HepG2 (cell line): ENCODE measurements around the gene ABHD12. TPM values are rescaled to one million over a fixed set of nuclear protein-coding genes. Genes with fewer than 3 reads are reported as not detected.

ENCODE experiments used
- CENPBD1 ChIP-seq: sonication (generic); formaldehyde crosslinking; IDR thresholded peaks from 2 replicates; pipeline ENCODE4 v1.8.0; 2022; ENCODE audit warnings: missing genetic modification reagents, low read depth, mild to moderate bottlenecking, borderline replicate concordance
- FIP1L1 ChIP-seq: fragments of 200-400 bp; formaldehyde crosslinking; IDR thresholded peaks from 2 replicates; pipeline ENCODE4 v1.6.1; 2018; ENCODE audit warnings: low read depth, mild to moderate bottlenecking, low read length, moderate library complexity, borderline replicate concordance; ENCODE audit not compliant: insufficient read depth
- HINFP ChIP-seq: sonication (generic); formaldehyde crosslinking; IDR thresholded peaks from 2 replicates; pipeline ENCODE4 v1.4.0; 2020; ENCODE audit warnings: low read depth, mild to moderate bottlenecking, missing genetic modification reagents
- MAX ChIP-seq: IDR thresholded peaks from 2 replicates; pipeline ENCODE4 v1.6.1; 2012; ENCODE audit warnings: inconsistent platforms
- MEIS1 ChIP-seq: sonication (generic); formaldehyde crosslinking; IDR thresholded peaks from 2 replicates; pipeline ENCODE4 v1.9.0; 2021; ENCODE audit warnings: mild to moderate bottlenecking, missing genetic modification reagents, moderate library complexity, borderline replicate concordance
- MIXL1 ChIP-seq: IDR thresholded peaks from 2 replicates; pipeline ENCODE4 v1.6.1; 2016
- MLXIP ChIP-seq: sonication (generic); formaldehyde crosslinking; IDR thresholded peaks from 2 replicates; pipeline ENCODE4 v1.9.0; 2021; ENCODE audit warnings: missing genetic modification reagents, borderline replicate concordance
- PATZ1 ChIP-seq: sonication (generic); formaldehyde crosslinking; IDR thresholded peaks from 2 replicates; pipeline ENCODE4 v1.4.0; 2020; ENCODE audit warnings: missing genetic modification reagents
- PHF21A ChIP-seq: sonication (generic); formaldehyde crosslinking; IDR thresholded peaks from 2 replicates; pipeline ENCODE4 v1.5.0; 2020; ENCODE audit warnings: mild to moderate bottlenecking, missing genetic modification reagents
- PHF5A ChIP-seq: IDR thresholded peaks from one replicate; pipeline ENCODE4 v1.6.1; 2018; ENCODE audit warnings: low read depth, missing genetic modification reagents; ENCODE audit not compliant: unreplicated experiment
- STAT5B ChIP-seq: sonication (generic); formaldehyde crosslinking; IDR thresholded peaks from 2 replicates; pipeline ENCODE4 v1.4.0; 2020; ENCODE audit warnings: missing genetic modification reagents
- ZBTB33 ChIP-seq: sonication (generic); formaldehyde crosslinking; IDR thresholded peaks from 2 replicates; pipeline ENCODE4 v1.4.0; 2020; ENCODE audit warnings: missing genetic modification reagents
- ZNF276 ChIP-seq: sonication (generic); formaldehyde crosslinking; IDR thresholded peaks from 2 replicates; pipeline ENCODE4 v1.4.0; 2020; ENCODE audit warnings: mild to moderate bottlenecking, low read depth, missing genetic modification reagents
- ZNF614 ChIP-seq: IDR thresholded peaks from 2 replicates; pipeline ENCODE4 v1.6.1; 2018; ENCODE audit warnings: missing biosample characterization, missing genetic modification reagents, inconsistent platforms, borderline replicate concordance
- ZNF747 ChIP-seq: sonication (generic); formaldehyde crosslinking; IDR thresholded peaks from 2 replicates; pipeline ENCODE4 v1.8.1; 2023; ENCODE audit warnings: missing genetic modification reagents, mild to moderate bottlenecking, borderline replicate concordance
- polyA plus RNA-seq, 8 experiments: library from polyadenylated mRNA; depleted of rRNA in 3 of 8; stranded (reverse) in 7 of 8; unstranded in 1 of 8; fragments of >200 nt; fragmentation: Illumina TruSeq in 4 of 8; extraction: Trizol in 4 of 8; gene quantifications; 2 replicates each; pipeline versions ENCODE4 v1.2.1 to v1.2.3, GENCODE V29; 2011 to 2016; ENCODE audit warnings: low read depth in 4 of 8, missing spikeins in 1 of 8, mixed read lengths in 1 of 8; ENCODE audit not compliant: insufficient read depth in 1 of 8
- total RNA-seq, 5 experiments: library from RNA; depleted of rRNA; stranded (reverse); fragments of >200 nt; fragmentation: Illumina TruSeq; extraction: Trizol; gene quantifications; 2 replicates each; pipeline ENCODE4 v1.2.3, GENCODE V29; 2016; ENCODE audit warnings: low read depth in 1 of 5

The ABHD12 gene
- total and polyA plus RNA-seq, 2 of the 13 experiments (the other 11 are each of a cell fraction or from before 2014, with no cell fraction given), result 23.5 to 72.1 TPM

- TF ChIP-seq FIP1L1, result no peak
- peak; percentile 89 for TF ChIP-seq PHF5A
- TF ChIP-seq PATZ1, result peak; percentile 91
- TF ChIP-seq MAX, result peak; percentile 54; the same call in 1 of the 2 replicates
- peak; percentile 97 for TF ChIP-seq ZNF614 (CRISPR knock-in tag)
- peak; percentile 55 for TF ChIP-seq MEIS1 (CRISPR knock-in tag)
- TF ChIP-seq CENPBD1, result no peak
- TF ChIP-seq MLXIP (CRISPR knock-in tag), result no peak
- 0 out of 2 replicates have a peak, but pooled peaks have one; percentile 48 for TF ChIP-seq ZNF747 (CRISPR knock-in tag)
- TF ChIP-seq PHF21A, result peak; percentile 38
- TF ChIP-seq MIXL1 (CRISPR knock-in tag), result peak; percentile 96
- TF ChIP-seq ZBTB33 (CRISPR knock-in tag), result peak; percentile 72
- no peak for TF ChIP-seq ZNF276 (CRISPR knock-in tag)
- TF ChIP-seq STAT5B (CRISPR knock-in tag), result peak; percentile 54; the same call in 1 of the 2 replicates
- peak; percentile 88; the same call in 1 of the 2 replicates for TF ChIP-seq HINFP (CRISPR knock-in tag)
These were observed 80.2 kb downstream of the ABHD12 start (continued) for GRCh38 chr20:25310268-25310920.
